ENCODE results near the gene DBP. TPM values are rescaled to one million over a fixed set of nuclear protein-coding genes. Genes with fewer than 3 reads are reported as not detected.

The DBP gene
- polyA plus RNA-seq, 1 experiment, result 5.3 TPM

DNA sequence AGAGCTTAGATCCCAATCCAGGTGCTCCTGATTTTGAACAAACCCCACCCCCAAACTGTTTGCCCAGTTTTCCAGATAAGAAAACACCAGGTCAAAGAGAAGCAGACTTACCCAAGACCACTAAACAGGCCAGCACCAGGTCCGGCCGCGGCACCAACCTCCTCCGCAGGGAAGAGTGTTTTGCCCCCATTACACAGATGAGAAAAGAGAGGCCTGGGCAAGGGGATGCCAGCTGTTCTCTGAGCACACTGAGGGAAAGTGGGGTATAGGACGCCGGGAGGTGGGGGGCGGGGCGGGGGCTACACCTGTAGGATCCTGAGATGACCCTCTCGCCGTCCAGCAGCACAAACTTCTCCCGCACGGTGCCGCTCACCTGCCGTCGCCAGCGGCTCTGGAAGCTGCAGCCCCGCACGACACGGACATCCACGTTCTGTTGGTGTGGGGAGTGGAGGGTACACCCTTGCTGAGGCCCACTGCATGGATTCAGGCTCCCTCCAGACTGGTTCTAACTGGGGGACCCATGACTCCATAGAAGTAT lies 27.5 kb downstream of the DBP start:
- CTCF ChIA-PET, result interaction anchor here (0.9 to 4.4 kb wide), 4 partner anchors 10 to 341 kb away, joined by 3 to 32 read pairs (median 4); no protein-coding TSS in a partner anchor
- POLR2A ChIA-PET, result no interaction called here

GRCh38 chr19:48608798-48609263 lies 28.3 kb downstream of the DBP start:
- TF ChIP-seq CTCF (IDR thresholded peaks at IDR 0.05; ENCODE audit: insufficient read depth, low read depth, low read length), result peak; percentile 72
- Histone ChIP-seq H3K36me3 (ENCODE audit: control insufficient read depth, insufficient read depth, low read length) (no peaks in the 10 kb centered on the region), H3K27me3 (ENCODE audit: control insufficient read depth, insufficient read depth, low read length) (no peaks in the 10 kb centered on the region), H3K4me3 (ENCODE audit: low read depth, low read length) (no peak overlapping the region)
- ChIA-PET CTCF (interaction anchor here (0.6 to 4.4 kb wide), 13 partner anchors 8 to 342 kb away, joined by 3 to 32 read pairs (median 4); partner anchors contain the start of genes KDELR1, RPL18 and SPHK2), POLR2A (no interaction called here)
- DNase-seq (ENCODE audit: low read depth), result no peak

More for the DNA sequence above, 27.5 kb downstream of the DBP start:
- no peaks in the 10 kb centered on the region for H3K27me3 ChIP-seq (ENCODE audit: control insufficient read depth, insufficient read depth, low read length)
- TF ChIP-seq CTCF (IDR thresholded peaks at IDR 0.05; ENCODE audit: insufficient read depth, low read depth, low read length), result no peak
- H3K4me3 ChIP-seq (ENCODE audit: low read depth, low read length), result no peak overlapping the region
- no peak for DNase-seq (ENCODE audit: low read depth)
- H3K36me3 ChIP-seq (ENCODE audit: control insufficient read depth, insufficient read depth, low read length), result no peaks in the 10 kb centered on the region

- ChIA-PET CTCF (interaction anchor here (0.6 to 4.4 kb wide), 4 partner anchors 17 to 641 kb away, joined by 3 to 32 read pairs (median 8); no protein-coding TSS in a partner anchor), POLR2A (no interaction called here)
- Histone ChIP-seq H3K36me3 (ENCODE audit: control insufficient read depth, insufficient read depth, low read length) (no peaks in the 10 kb centered on the region), H3K4me3 (ENCODE audit: low read depth, low read length) (no peak overlapping the region), H3K27me3 (ENCODE audit: control insufficient read depth, insufficient read depth, low read length) (no peaks in the 10 kb centered on the region)
- TF ChIP-seq CTCF (IDR thresholded peaks at IDR 0.05; ENCODE audit: insufficient read depth, low read depth, low read length), result no peak
- no peak for DNase-seq (ENCODE audit: low read depth)
These were observed 29.8 kb downstream of the DBP start for GRCh38 chr19:48607359-48607755.

GRCh38 chr19:48606463-48607358 lies 30.5 kb downstream of the DBP start, which contains the start of gene SPACA4:
TSS of gene SPACA4 (plus strand) at chr19:48606742. CDS start at chr19:48606979, 237 bp downstream.
- DNase-seq (ENCODE audit: low read depth), result no peak

More at GRCh38 chr19:48606463-48607358, 30.5 kb downstream of the DBP start, which contains the start of gene SPACA4:
- POLR2A ChIA-PET, result no interaction called here
- no peak within 1 kb of the TSS for H3K4me3 ChIP-seq (ENCODE audit: low read depth, low read length)
- no peaks in the 10 kb centered on the region for H3K36me3 ChIP-seq (ENCODE audit: control insufficient read depth, insufficient read depth, low read length)
- H3K27me3 ChIP-seq (ENCODE audit: control insufficient read depth, insufficient read depth, low read length), result no peaks in the 10 kb centered on the region
- TF ChIP-seq CTCF (IDR thresholded peaks at IDR 0.05; ENCODE audit: insufficient read depth, low read depth, low read length), result no peak
- CTCF ChIA-PET, result interaction anchor here (0.6 to 4.4 kb wide), 4 partner anchors 12 to 211 kb away, joined by 3 to 32 read pairs (median 6); no protein-coding TSS in a partner anchor
